Activated CD8-positive, alpha-beta T cell treated with anti-CD3 and anti-CD28 coated beads for 36 hours (primary cell): Measurements from ENCODE around the gene BBS12. TPM values are rescaled to one million over a fixed set of nuclear protein-coding genes. Genes with fewer than 3 reads are reported as not detected.

Experiments
- ATAC-seq: fragments of 200-7000 bp; cut with Tn5 transposase; one replicate; pipeline ENCODE4 v1.10.0; 2021; ENCODE audit warnings: mild to moderate bottlenecking, moderate library complexity
- CTCF ChIA-PET: fragments of 350-600 bp; sonication (Branson Sonifier 250); formaldehyde crosslinking; loops from one replicate; lab custom pipeline; 2021; ENCODE audit warnings: antibody characterized with exemption; lab: Charles Lee
- POLR2A ChIA-PET: fragments of 350-600 bp; sonication (Branson Sonifier 250); formaldehyde crosslinking; loops from one replicate; lab custom pipeline; 2021; ENCODE audit warnings: antibody characterized with exemption; lab: Charles Lee
- DNase-seq: peaks from one replicate; pipeline ENCODE4 v3.0.0-alpha.2; 2020
- H3K27ac Mint-ChIP-seq: one replicate; pipeline ENCODE4 v1.8.0; 2021; ENCODE audit warnings: mild to moderate bottlenecking, mixed read lengths
- H3K27me3 Mint-ChIP-seq: one replicate; pipeline ENCODE4 v1.8.0; 2021; ENCODE audit warnings: mixed read lengths
- H3K36me3 Mint-ChIP-seq: one replicate; pipeline ENCODE4 v1.8.0; 2021; ENCODE audit warnings: low read depth, mixed read lengths
- H3K4me1 Mint-ChIP-seq: one replicate; pipeline ENCODE4 v1.8.0; 2021; ENCODE audit warnings: low read depth, mixed read lengths
- H3K4me3 Mint-ChIP-seq: one replicate; pipeline ENCODE4 v1.8.0; 2021; ENCODE audit warnings: mild to moderate bottlenecking, moderate library complexity, mixed read lengths
- H3K9me3 Mint-ChIP-seq: one replicate; pipeline ENCODE4 v1.8.0; 2021; ENCODE audit warnings: mixed read lengths
- intact Hi-C: fragments of 100-400 bp; cut with micrococcal nuclease; formaldehyde crosslinking; loops from one replicate; pipeline ENCODE4 v1.10.0; 2022
- total RNA-seq, 2 experiments: library from RNA; stranded (reverse); gene quantifications; one replicate each; pipeline ENCODE4 v1.2.3, GENCODE V29; 2021
- TF ChIP-seq, protein P1 (sequence below): fragments of 200-600 bp; IDR thresholded peaks from one replicate; pipeline ENCODE4 v1.8.0; 2022; ENCODE audit warnings: antibody characterized with exemption, mild to moderate bottlenecking

The BBS12 gene
- total RNA-seq, 2 experiments from 2014 or later, result 0.74 to 0.89 TPM

DNA sequence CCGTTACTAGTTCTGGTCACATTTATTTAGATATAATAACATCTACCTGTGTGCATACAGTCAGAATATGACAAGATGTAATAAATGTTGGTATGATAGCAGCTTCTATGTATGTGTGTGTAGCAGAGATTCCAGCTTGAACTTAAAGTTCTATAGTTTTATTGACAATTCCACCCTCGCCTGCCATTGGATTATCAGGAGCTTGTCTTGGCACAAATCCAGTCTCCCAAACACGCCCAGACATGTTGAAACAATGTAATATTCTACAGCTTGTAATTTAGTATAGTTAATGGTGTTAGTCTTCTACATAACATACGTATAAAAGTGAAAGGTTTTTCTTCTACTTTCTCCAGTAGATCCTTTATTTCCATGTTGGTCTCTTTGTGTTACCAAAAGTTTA, 44.4 kb downstream of the BBS12 start:
- intact Hi-C loops, result no loop called here
- Mint-ChIP-seq H3K36me3 (no peaks in the 10 kb centered on the region), H3K9me3 (no peaks in the 10 kb centered on the region), H3K4me1 (no peaks in the 10 kb centered on the region), H3K27ac (no peak overlapping the region), H3K27me3 (peaks cover 9% of the 10 kb centered on the region), H3K4me3 (no peak overlapping the region)
- CTCF ChIA-PET, result interaction anchor here (0.7 to 1.9 kb wide), 2 partner anchors 9 to 19 kb away, joined by 4 to 9 read pairs; no protein-coding TSS in a partner anchor
- ATAC-seq (no peak), DNase-seq (no peak)
- TF ChIP-seq, protein P1, sequence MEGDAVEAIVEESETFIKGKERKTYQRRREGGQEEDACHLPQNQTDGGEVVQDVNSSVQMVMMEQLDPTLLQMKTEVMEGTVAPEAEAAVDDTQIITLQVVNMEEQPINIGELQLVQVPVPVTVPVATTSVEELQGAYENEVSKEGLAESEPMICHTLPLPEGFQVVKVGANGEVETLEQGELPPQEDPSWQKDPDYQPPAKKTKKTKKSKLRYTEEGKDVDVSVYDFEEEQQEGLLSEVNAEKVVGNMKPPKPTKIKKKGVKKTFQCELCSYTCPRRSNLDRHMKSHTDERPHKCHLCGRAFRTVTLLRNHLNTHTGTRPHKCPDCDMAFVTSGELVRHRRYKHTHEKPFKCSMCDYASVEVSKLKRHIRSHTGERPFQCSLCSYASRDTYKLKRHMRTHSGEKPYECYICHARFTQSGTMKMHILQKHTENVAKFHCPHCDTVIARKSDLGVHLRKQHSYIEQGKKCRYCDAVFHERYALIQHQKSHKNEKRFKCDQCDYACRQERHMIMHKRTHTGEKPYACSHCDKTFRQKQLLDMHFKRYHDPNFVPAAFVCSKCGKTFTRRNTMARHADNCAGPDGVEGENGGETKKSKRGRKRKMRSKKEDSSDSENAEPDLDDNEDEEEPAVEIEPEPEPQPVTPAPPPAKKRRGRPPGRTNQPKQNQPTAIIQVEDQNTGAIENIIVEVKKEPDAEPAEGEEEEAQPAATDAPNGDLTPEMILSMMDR, result no peak
- POLR2A ChIA-PET, result interaction anchor here (1.2 kb wide), 1 partner anchor 10 kb away, joined by 3 read pairs; no protein-coding TSS in a partner anchor

DNA sequence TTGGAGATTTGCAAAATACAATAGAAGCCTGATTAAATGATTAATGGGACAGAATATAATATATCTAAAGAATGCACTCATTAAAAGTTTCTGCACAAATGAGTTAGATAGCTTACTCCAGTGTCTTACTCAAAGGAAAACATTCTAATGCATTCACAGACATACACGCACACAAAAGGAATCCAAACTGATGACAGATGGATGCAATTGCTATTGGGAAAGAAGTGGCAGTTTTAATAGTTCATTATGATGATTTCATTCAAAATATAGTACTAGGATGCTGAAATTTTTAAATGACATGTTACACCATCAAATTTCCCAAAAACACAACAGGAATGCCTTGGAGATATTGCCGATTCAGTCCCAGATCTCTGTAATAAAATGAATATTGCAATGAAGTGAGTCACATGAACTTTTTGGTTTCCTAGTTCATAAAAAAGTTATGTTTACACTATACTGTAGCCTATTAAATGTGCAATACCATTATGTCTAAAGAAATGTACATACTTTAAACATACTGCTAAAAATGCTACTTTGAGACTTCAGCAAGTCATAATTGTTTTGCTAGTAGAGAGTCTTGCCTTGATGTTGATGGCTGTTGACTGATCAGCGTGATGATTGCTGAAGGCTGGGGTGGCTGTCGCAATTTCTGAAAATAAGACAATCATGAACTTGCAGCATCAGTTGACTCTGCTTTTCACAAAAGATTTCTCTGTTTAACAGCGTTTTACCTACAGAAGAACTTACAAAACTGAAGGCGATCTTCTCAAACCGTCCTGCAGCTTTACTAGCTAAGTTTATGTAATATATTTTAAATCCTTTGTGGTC, 45.6 kb downstream of the BBS12 start:
- Mint-ChIP-seq H3K36me3 (no peaks in the 10 kb centered on the region), H3K4me1 (no peaks in the 10 kb centered on the region), H3K27ac (no peak overlapping the region), H3K27me3 (peaks cover 9% of the 10 kb centered on the region), H3K4me3 (no peak overlapping the region), H3K9me3 (no peaks in the 10 kb centered on the region)
- TF ChIP-seq, protein P1, result no peak
- intact Hi-C loops, result no loop called here
- ChIA-PET CTCF (interaction anchor here (1.9 kb wide), 1 partner anchor 20 kb away, joined by 9 read pairs; no protein-coding TSS in a partner anchor), POLR2A (interaction anchor here (0.7 kb wide), 1 partner anchor 367 kb away, joined by 3 read pairs; no protein-coding TSS in a partner anchor)
- ATAC-seq (no peak), DNase-seq (no peak)

DNA sequence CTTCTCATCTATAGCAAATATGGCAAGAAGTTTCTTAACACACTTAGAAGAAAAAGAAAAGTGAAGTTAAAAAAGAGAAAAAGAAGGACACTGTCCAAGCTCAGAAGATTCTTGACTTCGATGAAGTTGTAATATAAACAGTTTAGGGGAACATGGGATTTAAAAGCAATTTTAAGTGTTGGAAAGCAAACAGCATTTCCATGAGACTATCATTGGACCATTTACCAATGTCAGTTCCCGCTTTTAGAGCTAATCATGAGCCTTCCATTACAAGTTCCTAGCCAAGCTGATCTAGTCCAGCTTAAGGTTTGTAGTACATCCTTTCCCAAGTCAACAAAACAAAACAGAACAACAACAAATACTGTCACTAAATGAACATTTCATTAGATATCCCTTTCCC, 49.0 kb downstream of the BBS12 start:
- H3K4me3 Mint-ChIP-seq, result no peak overlapping the region
- TF ChIP-seq, protein P1, result no peak
- DNase-seq (no peak), ATAC-seq (no peak)
- intact Hi-C loops, result no loop called here
- H3K27me3 Mint-ChIP-seq, result peaks cover 15% of the 10 kb centered on the region
- CTCF ChIA-PET, result interaction anchor here (1.0 to 1.7 kb wide), 3 partner anchors 14 to 25 kb away, joined by 3 to 4 read pairs (median 3); no protein-coding TSS in a partner anchor
- POLR2A ChIA-PET, result no interaction called here
- H3K9me3 Mint-ChIP-seq, result peaks cover 3% of the 10 kb centered on the region
- no peaks in the 10 kb centered on the region for H3K36me3 Mint-ChIP-seq
- no peak overlapping the region for H3K27ac Mint-ChIP-seq
- H3K4me1 Mint-ChIP-seq, result peaks cover 16% of the 10 kb centered on the region

DNA sequence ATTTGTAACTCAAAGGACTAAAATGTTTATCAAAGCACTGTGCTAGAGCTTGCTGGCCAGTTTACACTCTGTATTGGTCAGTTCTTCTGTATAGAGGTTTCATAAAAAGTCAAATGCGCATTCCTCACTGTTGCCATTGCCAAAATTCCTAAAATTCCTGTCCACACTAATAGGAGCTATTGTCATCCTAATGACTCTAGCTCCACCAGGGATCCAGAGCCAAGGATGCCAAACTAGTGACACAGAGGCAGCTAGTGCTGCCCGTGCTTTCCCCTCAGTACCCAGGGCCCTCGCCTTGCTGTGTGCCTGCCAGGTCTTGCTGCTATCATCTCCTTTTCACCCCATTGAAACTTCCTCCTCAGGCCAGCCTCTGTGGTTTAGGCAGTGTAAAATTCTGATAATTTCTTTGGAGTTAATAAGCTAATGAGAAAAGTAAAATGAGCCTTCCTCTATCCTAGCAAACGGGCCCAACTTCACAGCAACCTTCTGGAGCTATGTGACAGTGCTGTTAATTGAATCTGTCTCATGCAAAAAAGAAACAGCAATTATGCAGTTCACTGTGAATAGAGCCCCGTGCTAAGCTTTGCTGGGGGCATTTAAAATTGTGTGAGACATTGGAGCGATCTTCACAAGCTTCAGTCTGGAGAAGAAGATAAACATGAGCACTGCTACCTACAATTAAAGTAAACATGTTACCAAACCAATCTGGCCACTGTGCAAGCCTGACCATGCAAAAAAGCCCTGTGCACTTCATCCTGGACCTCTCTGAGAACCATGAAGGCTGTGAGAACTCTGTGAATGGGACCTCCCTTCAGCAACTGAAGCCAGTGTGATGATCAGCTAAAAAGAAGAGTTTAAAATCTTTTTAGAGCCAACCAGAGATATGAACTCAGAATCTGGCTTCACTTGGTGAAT, 51.1 kb downstream of the BBS12 start:
- POLR2A ChIA-PET, result no interaction called here
- ATAC-seq, result no peak
- Mint-ChIP-seq H3K36me3 (no peaks in the 10 kb centered on the region), H3K27me3 (peaks cover 15% of the 10 kb centered on the region), H3K27ac (no peak overlapping the region), H3K9me3 (peaks cover 3% of the 10 kb centered on the region), H3K4me3 (no peak overlapping the region), H3K4me1 (peaks cover 16% of the 10 kb centered on the region)
- CTCF ChIA-PET, result interaction anchor here (2.4 kb wide), 1 partner anchor 26 kb away, joined by 7 read pairs; no protein-coding TSS in a partner anchor
- TF ChIP-seq, protein P1, result no peak
- intact Hi-C loops, result no loop called here
- DNase-seq, result no peak
